Ascending aorta (tissue), 2 donors: ENCODE data around the gene INTS6. TPM values are rescaled to one million over a fixed set of nuclear protein-coding genes. Genes with fewer than 3 reads are reported as not detected.

Experiments
- DNase-seq, 2 donors: peaks; one replicate each; pipeline ENCODE4 v3.0.0-alpha.2; 2019; ENCODE audit warnings: low spot score in 2 of 2
- H3K27ac ChIP-seq, 2 donors: fragments of 200-600 bp; sonication (generic); one replicate each; pipeline ENCODE4 v1.5.1; 2016 to 2017; ENCODE audit warnings: mild to moderate bottlenecking in 1 of 2
- H3K27me3 ChIP-seq: fragments of 200-600 bp; sonication (generic); one replicate; pipeline ENCODE4 v1.5.1; 2017
- H3K36me3 ChIP-seq, 2 donors: fragments of 200-600 bp; sonication (generic); one replicate each; pipeline ENCODE4 v1.5.1; 2016
- H3K4me1 ChIP-seq, 2 donors: fragments of 200-600 bp; sonication (generic); one replicate each; pipeline ENCODE4 v1.5.1; 2016 to 2017; ENCODE audit warnings: mild to moderate bottlenecking in 1 of 2
- H3K4me3 ChIP-seq, 2 donors: fragments of 200-600 bp; sonication (generic); one replicate each; pipeline ENCODE4 v1.5.1; 2016 to 2017; ENCODE audit warnings: mild to moderate bottlenecking in 1 of 2
- H3K9me3 ChIP-seq, 2 donors: fragments of 200-600 bp; sonication (generic); one replicate each; pipeline ENCODE4 v1.5.1; 2016
- intact Hi-C: fragments of 100-400 bp; cut with DNase I; formaldehyde crosslinking; loops from one replicate; pipeline ENCODE4 v1.15.1; 2023
- total RNA-seq: library from RNA; depleted of rRNA; stranded (reverse); fragments of >200 nt; gene quantifications from one replicate; pipeline ENCODE4 v1.1.0, GENCODE V29; 2016
- TF ChIP-seq, protein P1 (sequence below), 3 experiments: fragments of 200-600 bp in 2 of 3; fragments of 450-650 bp in 1 of 3; sonication (generic) in 2 of 3; IDR thresholded peaks; one replicate each; pipeline ENCODE4 v1.5.1; 2016 to 2019; ENCODE audit warnings: antibody characterized with exemption in 3 of 3, mild to moderate bottlenecking in 1 of 3, moderate library complexity in 1 of 3

Gene INTS6
- total RNA-seq, 1 donor from 2014 or later, result 43.5 TPM

DNA sequence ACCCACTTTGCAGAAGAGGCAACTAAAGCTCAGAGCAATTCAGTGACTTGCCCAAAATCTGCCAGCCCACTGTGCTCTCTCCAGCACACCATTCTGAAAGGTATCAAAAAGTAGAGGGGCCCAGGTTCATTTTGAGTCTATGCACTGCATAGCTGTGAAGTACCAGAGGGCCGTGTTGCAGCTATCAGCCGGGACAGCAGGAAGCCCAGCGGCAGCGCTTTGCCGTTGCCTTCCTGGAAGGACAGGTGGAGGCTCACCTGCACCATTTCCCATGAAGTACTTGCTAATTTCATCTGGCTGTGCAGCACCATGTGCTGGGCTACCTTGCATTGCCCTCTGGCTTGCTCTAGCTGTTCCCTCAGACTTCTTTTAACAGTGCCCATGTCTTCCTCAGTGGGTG is 116.1 kb downstream of the INTS6 start:
- Histone ChIP-seq H3K4me1 (no peaks in the 10 kb centered on the region), H3K27me3 (no peaks in the 10 kb centered on the region), H3K9me3 (no peaks in the 10 kb centered on the region), H3K27ac (no peak overlapping the region), H3K4me3 (no peak overlapping the region), H3K36me3 (no peaks in the 10 kb centered on the region)
- TF ChIP-seq, protein P1, sequence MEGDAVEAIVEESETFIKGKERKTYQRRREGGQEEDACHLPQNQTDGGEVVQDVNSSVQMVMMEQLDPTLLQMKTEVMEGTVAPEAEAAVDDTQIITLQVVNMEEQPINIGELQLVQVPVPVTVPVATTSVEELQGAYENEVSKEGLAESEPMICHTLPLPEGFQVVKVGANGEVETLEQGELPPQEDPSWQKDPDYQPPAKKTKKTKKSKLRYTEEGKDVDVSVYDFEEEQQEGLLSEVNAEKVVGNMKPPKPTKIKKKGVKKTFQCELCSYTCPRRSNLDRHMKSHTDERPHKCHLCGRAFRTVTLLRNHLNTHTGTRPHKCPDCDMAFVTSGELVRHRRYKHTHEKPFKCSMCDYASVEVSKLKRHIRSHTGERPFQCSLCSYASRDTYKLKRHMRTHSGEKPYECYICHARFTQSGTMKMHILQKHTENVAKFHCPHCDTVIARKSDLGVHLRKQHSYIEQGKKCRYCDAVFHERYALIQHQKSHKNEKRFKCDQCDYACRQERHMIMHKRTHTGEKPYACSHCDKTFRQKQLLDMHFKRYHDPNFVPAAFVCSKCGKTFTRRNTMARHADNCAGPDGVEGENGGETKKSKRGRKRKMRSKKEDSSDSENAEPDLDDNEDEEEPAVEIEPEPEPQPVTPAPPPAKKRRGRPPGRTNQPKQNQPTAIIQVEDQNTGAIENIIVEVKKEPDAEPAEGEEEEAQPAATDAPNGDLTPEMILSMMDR (IDR thresholded peaks at IDR 0.05), result no peak
- no peak for DNase-seq
- intact Hi-C loops, result no loop called here

DNA sequence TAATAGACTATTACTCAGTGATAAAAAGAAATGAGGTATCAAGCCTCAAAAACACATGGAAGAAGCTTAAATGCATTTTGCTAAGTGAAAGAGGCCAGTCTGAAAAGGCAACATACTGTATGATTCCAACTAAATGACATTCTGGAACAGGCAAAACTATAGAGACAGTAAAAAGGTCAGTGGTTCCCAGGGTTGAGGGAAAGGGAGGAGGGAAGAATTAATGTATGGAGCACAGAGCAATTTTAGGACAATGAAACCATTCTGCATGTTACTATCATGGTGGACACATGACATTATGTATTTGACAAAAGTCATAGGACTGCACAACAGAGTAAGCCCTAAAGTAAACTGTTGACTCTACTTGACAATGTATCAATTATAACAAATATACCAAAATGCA is 119.0 kb downstream of the INTS6 start:
- Histone ChIP-seq H3K9me3 (no peaks in the 10 kb centered on the region), H3K4me3 (no peak overlapping the region), H3K36me3 (no peaks in the 10 kb centered on the region), H3K27ac (no peak overlapping the region), H3K27me3 (no peaks in the 10 kb centered on the region), H3K4me1 (no peaks in the 10 kb centered on the region)
- intact Hi-C loops, result no loop called here
- TF ChIP-seq, protein P1 (IDR thresholded peaks at IDR 0.05), result no peak
- DNase-seq, result no peak

DNA sequence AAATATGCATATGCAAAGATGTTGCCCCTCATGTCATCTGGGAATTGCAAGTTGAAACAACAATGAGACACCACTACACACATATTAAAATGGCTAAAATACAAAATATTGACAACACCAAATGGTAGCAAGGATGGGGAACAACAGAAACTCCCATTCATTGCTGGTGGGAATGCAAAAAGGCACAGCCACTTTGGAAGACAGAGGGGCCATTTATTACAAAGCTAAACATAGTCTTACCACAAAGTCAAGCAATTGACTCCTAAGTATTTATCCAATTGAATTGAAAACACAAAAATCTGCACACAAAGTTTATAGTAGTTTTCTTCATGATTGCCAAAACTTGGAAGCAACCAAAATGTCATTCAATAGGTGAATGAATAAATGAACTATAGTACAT is 119.4 kb downstream of the INTS6 start:
- intact Hi-C loops, result no loop called here
- H3K27me3 ChIP-seq, result no peaks in the 10 kb centered on the region
- no peaks in the 10 kb centered on the region for H3K36me3 ChIP-seq
- no peak for DNase-seq
- H3K4me1 ChIP-seq, result no peaks in the 10 kb centered on the region
- H3K4me3 ChIP-seq, result no peak overlapping the region
- TF ChIP-seq, protein P1 (IDR thresholded peaks at IDR 0.05), result no peak
- H3K27ac ChIP-seq, result no peak overlapping the region
- no peaks in the 10 kb centered on the region for H3K9me3 ChIP-seq

DNA sequence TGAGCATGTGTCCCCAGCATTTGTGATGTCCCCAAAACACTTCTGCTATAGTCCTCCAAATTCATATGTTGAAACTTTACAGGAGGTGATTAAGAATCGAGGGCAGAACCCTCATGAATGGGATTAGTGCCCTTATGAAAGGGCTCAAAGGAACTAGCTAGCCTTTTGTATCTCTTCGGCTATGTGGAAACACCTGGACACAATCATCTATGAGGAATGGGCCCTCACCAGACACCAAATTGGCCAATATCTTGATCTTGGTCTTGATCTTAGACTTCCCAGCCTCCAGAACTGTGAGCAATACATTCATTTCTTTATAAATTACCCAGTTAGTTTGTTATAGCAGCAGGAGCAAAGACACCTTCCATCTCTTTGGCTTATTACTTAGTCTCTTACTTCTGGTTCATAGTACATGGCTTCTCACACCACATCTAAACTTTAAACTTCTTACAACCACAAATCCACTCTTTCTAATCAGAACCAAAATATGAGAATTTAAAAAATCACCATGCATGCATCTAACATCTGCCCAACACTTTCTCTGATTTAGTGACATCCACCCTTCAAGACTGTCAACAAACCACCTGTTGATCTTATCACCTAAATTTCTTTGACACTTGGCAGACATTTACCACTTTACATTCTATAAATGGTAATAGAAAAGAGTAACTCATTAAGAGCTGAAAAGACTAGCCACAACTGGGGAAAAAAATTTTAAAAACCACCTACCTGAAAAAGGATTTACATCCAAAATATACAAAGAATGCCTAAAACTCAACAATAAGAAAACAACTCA is 120.1 kb downstream of the INTS6 start:
- H3K27ac ChIP-seq, result no peak overlapping the region
- no peak for DNase-seq
- no peak overlapping the region for H3K4me3 ChIP-seq
- H3K27me3 ChIP-seq, result no peaks in the 10 kb centered on the region
- H3K9me3 ChIP-seq, result no peaks in the 10 kb centered on the region
- no peaks in the 10 kb centered on the region for H3K36me3 ChIP-seq
- H3K4me1 ChIP-seq, result no peaks in the 10 kb centered on the region
- TF ChIP-seq, protein P1 (IDR thresholded peaks at IDR 0.05), result no peak
- intact Hi-C loops, result no loop called here

DNA sequence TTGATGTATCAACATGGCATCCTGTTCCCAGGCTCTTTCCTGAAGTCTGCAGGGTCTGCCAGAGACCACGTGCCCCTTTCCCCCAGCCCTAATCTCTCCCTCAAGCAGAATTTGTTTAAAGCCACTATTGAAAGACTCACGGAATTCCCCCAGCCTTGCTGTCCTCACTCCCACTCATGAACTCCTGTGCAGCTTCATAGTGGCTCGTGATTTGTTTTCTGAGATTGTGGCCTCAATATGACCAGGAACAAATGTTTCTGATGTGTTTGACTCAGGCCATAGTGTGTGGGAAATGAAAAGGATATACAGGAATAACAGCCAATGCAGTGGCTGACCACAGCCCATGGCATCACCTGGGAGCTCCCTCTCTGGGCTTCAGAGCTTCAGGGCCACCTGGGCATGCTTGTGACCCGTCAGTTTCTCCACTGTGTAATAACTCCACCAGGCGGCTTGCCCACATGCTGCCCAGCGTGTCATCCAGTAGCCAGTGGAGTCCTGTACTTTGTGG is 121.4 kb downstream of the INTS6 start:
- no peaks in the 10 kb centered on the region for H3K9me3 ChIP-seq
- no peak for DNase-seq
- H3K27me3 ChIP-seq, result no peaks in the 10 kb centered on the region
- intact Hi-C loops, result no loop called here
- H3K4me1 ChIP-seq, result no peaks in the 10 kb centered on the region
- H3K4me3 ChIP-seq, result no peak overlapping the region
- no peak overlapping the region for H3K27ac ChIP-seq
- no peaks in the 10 kb centered on the region for H3K36me3 ChIP-seq
- TF ChIP-seq, protein P1 (IDR thresholded peaks at IDR 0.05), result no peak
